ENCODE data around the gene E2F1.

E2F1 gene

GRCh38 chr20:33687370-33687915 lies 1.3 kb upstream of the E2F1 start:
- DNase-seq: peak; percentile 48

GRCh38 chr20:33686984-33687366 lies 790 bp upstream of the E2F1 start:
- DNase-seq: no peak

- DNase-seq: peak; percentile 89
These were observed 671 bp downstream of the E2F1 start for GRCh38 chr20:33685328-33686099.

GRCh38 chr20:33684533-33685327 lies 1.5 kb downstream of the E2F1 start:
- no peak for DNase-seq

- DNase-seq: no peak
These were observed 4.3 kb downstream of the E2F1 start for GRCh38 chr20:33681728-33682353.

- no peak for DNase-seq
These were observed 4.9 kb downstream of the E2F1 start for GRCh38 chr20:33681288-33681687.

- no peak for DNase-seq
These were observed 5.5 kb downstream of the E2F1 start for GRCh38 chr20:33680686-33681085.

GRCh38 chr20:33679758-33680485 lies 6.3 kb downstream of the E2F1 start:
- DNase-seq: no peak

- DNase-seq: no peak
These were observed 8.0 kb downstream of the E2F1 start for GRCh38 chr20:33677991-33678702.

- no peak for DNase-seq
These were observed 9.2 kb downstream of the E2F1 start for GRCh38 chr20:33676652-33677645.

- DNase-seq: no peak
These were observed 10.1 kb downstream of the E2F1 start for GRCh38 chr20:33676121-33676520.

- DNase-seq: no peak
These were observed 10.8 kb downstream of the E2F1 start for GRCh38 chr20:33675136-33675959.

- peak; percentile 80 for DNase-seq
These were observed 11.7 kb downstream of the E2F1 start, which contains the start of gene NECAB3 for GRCh38 chr20:33674294-33675135. TSS of gene NECAB3 (minus strand) at chr20:33674428. CDS start at chr20:33674352, 76 bp downstream.

GRCh38 chr20:33673410-33674293 lies 12.5 kb downstream of the E2F1 start:
- DNase-seq: peak; percentile 60

GRCh38 chr20:33673114-33673409 lies 13.1 kb downstream of the E2F1 start:
- DNase-seq: no peak

- DNase-seq: peak; percentile 34
These were observed 13.6 kb downstream of the E2F1 start for GRCh38 chr20:33672426-33673113.

- DNase-seq: no peak
These were observed 14.5 kb downstream of the E2F1 start for GRCh38 chr20:33671573-33672288.

Measured in hematopoietic multipotent progenitor cell treated with erythropoietin and hydrocortisone succinate and interleukin-3 and kit ligand, for 6 days (in vitro differentiated cells).